HL-60 (cell line): Measurements from ENCODE around the gene SYNGAP1.

Experiments
- CTCF ChIP-seq: IDR thresholded peaks from one replicate; pipeline ENCODE4 v1.5.1; 2011; ENCODE audit warnings: low read length, control low read depth, inconsistent platforms; ENCODE audit not compliant: insufficient read depth
- GABPA ChIP-seq: IDR thresholded peaks from 2 replicates; pipeline ENCODE4 v1.6.1; 2012; ENCODE audit warnings: low read depth
- REST ChIP-seq: IDR thresholded peaks from 2 replicates; pipeline ENCODE4 v1.6.1; 2012; ENCODE audit warnings: low read depth; ENCODE audit not compliant: insufficient replicate concordance

GRCh38 chr6:33428966-33429749 lies 9.3 kb downstream of the SYNGAP1 start:
- no peak for TF ChIP-seq CTCF
- no peak for TF ChIP-seq REST
- no peak for TF ChIP-seq GABPA
